Measurements from ENCODE around the gene TNNT2. TPM values are rescaled to one million over a fixed set of nuclear protein-coding genes. Genes with fewer than 3 reads are reported as not detected.
A peak's percentile ranks its signal among the peaks of the same experiment; 100 is the strongest.

The TNNT2 gene
- total RNA-seq, 1 donor from 2014 or later = 13.2 TPM

GRCh38 chr1:201362906-201363305, 14.6 kb downstream of the TNNT2 start:
- no peak overlapping the region for H3K27ac Mint-ChIP-seq
- Histone ChIP-seq H3F3A (ENCODE audit: low read depth) (no peaks in the 10 kb centered on the region), H3K79me2 (ENCODE audit: low read depth) (no peaks in the 10 kb centered on the region), H3K4me2 (no peak overlapping the region), H2AFZ (replicated peaks) (no peak overlapping the region), H3K9me3 (ENCODE audit: low read depth) (no peaks in the 10 kb centered on the region), H3K36me3 (no peaks in the 10 kb centered on the region), H3K4me1 (peaks cover 6% of the 10 kb centered on the region), H3K9ac (no peak overlapping the region), H3K27me3 (no peaks in the 10 kb centered on the region), H3K27ac (no peak overlapping the region), H4K20me1 (ENCODE audit: low read depth) (no peaks in the 10 kb centered on the region), H3K4me3 (no peak overlapping the region)
- H3K9me3 Mint-ChIP-seq = no peaks in the 10 kb centered on the region
- no peaks in the 10 kb centered on the region for H3K36me3 Mint-ChIP-seq
- peaks cover 7% of the 10 kb centered on the region for H3K27me3 Mint-ChIP-seq (ENCODE audit: insufficient read depth, low read depth)
- peaks cover 11% of the 10 kb centered on the region for H3K4me1 Mint-ChIP-seq
- no peak for TF ChIP-seq EZH2phosphoT487 (IDR thresholded peaks at IDR 0.05)
- TF ChIP-seq EZH2 (IDR thresholded peaks at IDR 0.05) = no peak
- TF ChIP-seq CTCF (IDR thresholded peaks at IDR 0.05) = no peak
- DNase-seq (ENCODE audit: low spot score) = no peak
- no peak overlapping the region for H3K4me3 Mint-ChIP-seq

GRCh38 chr1:201361652-201362504, 15.6 kb downstream of the TNNT2 start:
- Histone ChIP-seq H4K20me1 (ENCODE audit: low read depth) (no peaks in the 10 kb centered on the region), H3K4me3 (no peak overlapping the region), H3K27ac (no peak overlapping the region), H2AFZ (replicated peaks) (peak overlapping the region; percentile 19), H3K9me3 (ENCODE audit: low read depth) (no peaks in the 10 kb centered on the region), H3K4me2 (no peak overlapping the region), H3F3A (ENCODE audit: low read depth) (no peaks in the 10 kb centered on the region), H3K9ac (no peak overlapping the region), H3K4me1 (peaks cover 6% of the 10 kb centered on the region), H3K27me3 (no peaks in the 10 kb centered on the region), H3K79me2 (ENCODE audit: low read depth) (no peaks in the 10 kb centered on the region), H3K36me3 (no peaks in the 10 kb centered on the region)
- Mint-ChIP-seq H3K4me3 (no peak overlapping the region), H3K27ac (no peak overlapping the region), H3K4me1 (peaks cover 11% of the 10 kb centered on the region), H3K9me3 (no peaks in the 10 kb centered on the region), H3K36me3 (no peaks in the 10 kb centered on the region), H3K27me3 (ENCODE audit: insufficient read depth, low read depth) (peaks cover 7% of the 10 kb centered on the region)
- peak; percentile 79 for DNase-seq (ENCODE audit: low spot score)
- TF ChIP-seq CTCF (IDR thresholded peaks at IDR 0.05) (peak; percentile 91), EZH2 (IDR thresholded peaks at IDR 0.05) (no peak)

GRCh38 chr1:201360901-201361651, 16.4 kb downstream of the TNNT2 start:
- H3K27me3 ChIP-seq = no peaks in the 10 kb centered on the region
- H3K36me3 ChIP-seq = no peaks in the 10 kb centered on the region
- no peaks in the 10 kb centered on the region for H3K79me2 ChIP-seq (ENCODE audit: low read depth)
- DNase-seq (ENCODE audit: low spot score) = no peak
- H3K36me3 Mint-ChIP-seq = no peaks in the 10 kb centered on the region
- H3K27ac ChIP-seq = no peak overlapping the region
- no peak overlapping the region for H3K4me3 ChIP-seq
- TF ChIP-seq CTCF (IDR thresholded peaks at IDR 0.05) (no peak), EZH2phosphoT487 (IDR thresholded peaks at IDR 0.05) (no peak), EZH2 (IDR thresholded peaks at IDR 0.05) (no peak)
- H3K4me1 Mint-ChIP-seq = peaks cover 11% of the 10 kb centered on the region
- H3K27me3 Mint-ChIP-seq (ENCODE audit: insufficient read depth, low read depth) = peaks cover 12% of the 10 kb centered on the region
- H3K4me2 ChIP-seq = no peak overlapping the region
- no peaks in the 10 kb centered on the region for H4K20me1 ChIP-seq (ENCODE audit: low read depth)
- peak overlapping the region; percentile 19 for H2AFZ ChIP-seq (replicated peaks)
- H3K9me3 ChIP-seq (ENCODE audit: low read depth) = no peaks in the 10 kb centered on the region
- H3K4me1 ChIP-seq = peaks cover 6% of the 10 kb centered on the region
- no peaks in the 10 kb centered on the region for H3F3A ChIP-seq (ENCODE audit: low read depth)
- no peaks in the 10 kb centered on the region for H3K9me3 Mint-ChIP-seq
- H3K4me3 Mint-ChIP-seq = no peak overlapping the region
- H3K27ac Mint-ChIP-seq = no peak overlapping the region
- no peak overlapping the region for H3K9ac ChIP-seq

Data from neural progenitor cell (in vitro differentiated cells).